Smooth muscle cell (in vitro differentiated cells): ENCODE results near the gene TACR1. TPM values are rescaled to one million over a fixed set of nuclear protein-coding genes. Genes with fewer than 3 reads are reported as not detected.

Source experiments
- DNase-seq: peaks from one replicate; lab custom pipeline; 2025; ENCODE audit not compliant: unreplicated experiment; lab: John Stamatoyannopoulos, UW
- H2AFZ ChIP-seq: fragments of 200-600 bp; sonication (generic); 2 replicates; pipeline ENCODE4 v1.6.0; 2016; ENCODE audit warnings: antibody characterized with exemption, low read depth, mild to moderate bottlenecking
- H3F3A ChIP-seq: fragments of 200-600 bp; sonication (generic); 2 replicates; pipeline ENCODE4 v1.6.0; 2017; ENCODE audit warnings: antibody characterized with exemption, low read depth
- H3K27ac ChIP-seq: fragments of 200-600 bp; sonication (generic); 2 replicates; pipeline ENCODE4 v1.5.1; 2016; ENCODE audit warnings: low read depth, mild to moderate bottlenecking
- H3K27me3 ChIP-seq: fragments of 200-600 bp; sonication (generic); 2 replicates; pipeline ENCODE4 v1.6.1; 2016; ENCODE audit warnings: low read depth, mild to moderate bottlenecking
- H3K36me3 ChIP-seq: fragments of 200-600 bp; sonication (generic); 2 replicates; pipeline ENCODE4 v1.5.1; 2016; ENCODE audit warnings: low read depth
- H3K4me1 ChIP-seq: fragments of 200-600 bp; sonication (generic); 2 replicates; pipeline ENCODE4 v1.5.1; 2016; ENCODE audit warnings: low read depth
- H3K4me2 ChIP-seq: fragments of 200-600 bp; sonication (generic); 2 replicates; pipeline ENCODE4 v1.6.0; 2016; ENCODE audit warnings: mild to moderate bottlenecking
- H3K4me3 ChIP-seq: fragments of 200-600 bp; sonication (generic); 2 replicates; pipeline ENCODE4 v1.5.1; 2016; ENCODE audit warnings: mild to moderate bottlenecking
- H3K79me2 ChIP-seq: fragments of 200-600 bp; sonication (generic); 2 replicates; pipeline ENCODE4 v1.6.0; 2016; ENCODE audit warnings: low read depth, mild to moderate bottlenecking
- H3K9ac ChIP-seq: fragments of 200-600 bp; sonication (generic); 2 replicates; pipeline ENCODE4 v1.6.0; 2016; ENCODE audit warnings: low read depth
- H3K9me3 ChIP-seq: fragments of 200-600 bp; sonication (generic); replicated peaks from 2 replicates; pipeline ENCODE4 v1.5.1; 2016; ENCODE audit warnings: low read depth
- H4K20me1 ChIP-seq: fragments of 200-600 bp; sonication (generic); 2 replicates; pipeline ENCODE4 v1.6.0; 2016; ENCODE audit warnings: low read depth
- CTCF ChIP-seq: fragments of 200-600 bp; sonication (generic); IDR thresholded peaks from 2 replicates; pipeline ENCODE4 v1.5.1; 2017; ENCODE audit warnings: borderline replicate concordance, mild to moderate bottlenecking, antibody characterized with exemption; ENCODE audit not compliant: insufficient read depth, poor library complexity, severe bottlenecking
- WGBS: methylation state at CpG from one replicate; pipeline ENCODE4 v1.1.7; 2016; ENCODE audit warnings: low lambda C conversion rate; 5-methylcytosine and 5-hydroxymethylcytosine counted together
- polyA plus RNA-seq: library from polyadenylated mRNA; unstranded; fragments of >200 nt; fragmentation: Nextera tagmentation; extraction: Ambion mirVana; gene quantifications from 2 replicates; pipeline ENCODE4 v1.2.1, GENCODE V29; 2016
- total RNA-seq: library from RNA; depleted of rRNA; stranded (reverse); fragments of >200 nt; gene quantifications from 2 replicates; pipeline ENCODE4 v1.2.3, GENCODE V29; 2014

TACR1 gene
- total and polyA plus RNA-seq, 2 experiments from 2014 or later = 0.93 to 4.5 TPM

- TF ChIP-seq CTCF = no peak
- WGBS = 59% methylated on average over 6 of the region's 6 CpGs
- Histone ChIP-seq H3K27ac (no peak overlapping the region), H3K36me3 (no peaks in the 10 kb centered on the region), H3K4me1 (no peaks in the 10 kb centered on the region), H3K4me3 (no peak overlapping the region), H3K9ac (no peak overlapping the region), H3K27me3 (no peaks in the 10 kb centered on the region), H3K79me2 (no peaks in the 10 kb centered on the region), H3K4me2 (no peak overlapping the region), H3F3A (no peaks in the 10 kb centered on the region), H3K9me3 (no peaks in the 10 kb centered on the region), H2AFZ (no peak overlapping the region), H4K20me1 (no peaks in the 10 kb centered on the region)
- no peak for DNase-seq
These were observed 9.4 kb upstream of the TACR1 start for GRCh38 chr2:75208738-75209137.

GRCh38 chr2:75204833-75205232, 5.5 kb upstream of the TACR1 start:
- Histone ChIP-seq H3K36me3 (no peaks in the 10 kb centered on the region), H3K4me3 (no peak overlapping the region), H4K20me1 (no peaks in the 10 kb centered on the region), H3F3A (no peaks in the 10 kb centered on the region), H3K27ac (no peak overlapping the region), H2AFZ (no peak overlapping the region), H3K4me2 (no peak overlapping the region), H3K27me3 (peaks cover 28% of the 10 kb centered on the region), H3K79me2 (no peaks in the 10 kb centered on the region), H3K9ac (no peak overlapping the region), H3K9me3 (no peaks in the 10 kb centered on the region), H3K4me1 (peaks cover 8% of the 10 kb centered on the region)
- 89% methylated on average over 3 of the region's 3 CpGs for WGBS
- no peak for TF ChIP-seq CTCF
- DNase-seq = no peak

GRCh38 chr2:75202359-75202758, 3.0 kb upstream of the TACR1 start:
- Histone ChIP-seq H2AFZ (no peak overlapping the region), H3K36me3 (no peaks in the 10 kb centered on the region), H3K9me3 (no peaks in the 10 kb centered on the region), H3K79me2 (no peaks in the 10 kb centered on the region), H3K4me1 (peaks cover 16% of the 10 kb centered on the region), H3K27me3 (peaks cover 52% of the 10 kb centered on the region), H3F3A (no peaks in the 10 kb centered on the region), H3K27ac (no peak overlapping the region), H3K4me2 (no peak overlapping the region), H3K9ac (no peak overlapping the region), H3K4me3 (no peak overlapping the region), H4K20me1 (no peaks in the 10 kb centered on the region)
- no peak for TF ChIP-seq CTCF
- no peak for DNase-seq
- WGBS = 69% methylated on average over 2 of the region's 2 CpGs
